ENCODE measurements around the gene GLRA2.
A peak's percentile ranks its signal among the peaks of the same experiment; 100 is the strongest.

Gene GLRA2

GRCh38 chrX:14529290-14529989 is at the start of gene GLRA2:
Gene GLRA2, plus strand, starts transcription at chrX:14529536. Its CDS starts 522 bp downstream, at chrX:14530058.
- DNase-seq: peak in 2 of 3 donors; percentile 24 to 30

DNA sequence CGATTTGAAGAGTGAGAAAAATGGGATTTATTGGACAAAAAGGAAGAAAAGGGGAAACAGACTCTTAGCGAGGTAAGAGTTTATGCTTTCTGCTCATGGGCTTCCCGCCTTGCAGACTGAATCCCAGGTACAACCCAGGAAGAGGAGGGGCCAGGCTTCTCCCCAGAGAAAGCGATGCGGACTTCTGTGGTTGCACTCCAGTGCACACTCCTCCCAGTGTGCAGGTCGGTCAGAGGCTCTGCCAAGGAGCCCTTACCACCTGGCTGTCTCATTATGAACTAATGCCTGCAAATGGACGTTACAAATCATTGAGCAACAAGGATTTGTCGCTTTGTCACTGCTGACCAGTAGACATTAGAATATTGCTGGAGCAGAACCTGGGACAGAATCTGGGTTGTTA is 39.9 kb upstream of the GLRA2 start:
- no peak for DNase-seq

GRCh38 chrX:14491689-14492088 is 37.6 kb upstream of the GLRA2 start:
- no peak for DNase-seq

DNA sequence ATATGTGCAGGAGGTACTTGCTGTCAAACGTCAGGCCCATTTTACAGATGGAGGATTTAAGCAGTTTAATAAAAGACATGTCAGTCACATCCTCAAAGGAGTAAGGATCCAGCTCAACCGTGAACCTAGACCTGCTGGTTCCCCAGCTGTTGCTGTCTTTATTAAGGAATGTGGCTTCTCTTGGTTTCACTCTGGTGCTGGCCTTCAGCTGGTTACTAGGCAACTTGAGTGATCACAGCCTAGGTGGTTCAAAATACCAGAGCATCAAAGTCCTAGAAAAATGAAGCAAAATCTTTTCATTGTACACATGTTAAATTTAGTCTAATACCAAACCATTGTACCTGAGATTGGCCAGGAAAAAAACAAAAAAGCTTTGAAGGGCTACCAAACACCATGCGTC is 32.7 kb upstream of the GLRA2 start:
- DNase-seq: no peak

- peak; percentile 19 to 50 (median 46) for DNase-seq
Observed at GRCh38 chrX:14497184-14497666, 32.1 kb upstream of the GLRA2 start.

DNA sequence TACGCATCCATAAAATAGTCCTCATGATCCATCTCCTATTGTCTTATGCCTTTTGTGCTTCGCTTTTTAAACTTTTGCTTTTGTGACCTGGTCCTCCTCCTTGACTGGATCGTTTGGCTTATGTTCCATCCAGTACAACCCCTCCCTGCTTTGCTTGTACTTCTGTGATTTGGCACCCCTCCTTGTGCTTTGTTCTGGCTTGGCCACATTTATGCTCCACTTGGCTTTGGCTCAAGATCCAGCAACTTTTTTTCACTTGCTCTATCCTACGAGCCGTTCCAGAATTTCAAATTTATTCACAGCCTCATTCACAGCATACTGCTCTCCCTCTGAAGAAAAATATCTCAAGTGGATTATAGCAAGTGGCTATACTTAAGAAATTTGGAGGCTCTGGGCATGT is 28.0 kb upstream of the GLRA2 start:
- no peak for DNase-seq

DNA sequence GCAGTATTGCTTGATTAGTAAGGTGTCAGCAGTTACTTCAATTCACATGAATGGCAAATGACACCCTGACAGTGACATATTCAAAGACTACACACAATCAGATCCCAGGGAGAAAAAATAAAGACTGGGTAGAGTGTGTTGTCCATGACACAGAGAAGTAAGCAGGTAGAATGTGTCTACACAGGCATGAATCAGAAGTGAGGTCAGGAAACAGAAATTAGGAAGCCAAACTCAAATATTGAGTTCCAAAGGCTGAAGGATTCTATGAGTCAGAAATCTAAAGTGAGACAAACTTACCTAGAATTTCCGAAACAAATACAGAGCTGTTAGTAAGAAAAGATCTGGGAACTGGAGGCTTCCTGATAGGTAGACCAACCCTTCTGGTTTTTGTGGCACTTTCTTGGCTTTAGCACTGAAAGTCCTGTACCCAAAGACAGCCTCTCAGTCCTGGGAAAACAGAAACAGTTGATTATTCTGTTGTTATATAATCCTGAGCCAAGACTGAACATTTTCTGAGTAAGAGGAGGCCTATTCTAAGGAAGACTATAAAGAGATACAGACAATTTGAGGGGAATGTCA is 24.3 kb upstream of the GLRA2 start:
- peak in 1 of 3 donors; percentile 7 for DNase-seq

- no peak for DNase-seq
Observed at GRCh38 chrX:14505648-14506047, 23.7 kb upstream of the GLRA2 start.

DNA sequence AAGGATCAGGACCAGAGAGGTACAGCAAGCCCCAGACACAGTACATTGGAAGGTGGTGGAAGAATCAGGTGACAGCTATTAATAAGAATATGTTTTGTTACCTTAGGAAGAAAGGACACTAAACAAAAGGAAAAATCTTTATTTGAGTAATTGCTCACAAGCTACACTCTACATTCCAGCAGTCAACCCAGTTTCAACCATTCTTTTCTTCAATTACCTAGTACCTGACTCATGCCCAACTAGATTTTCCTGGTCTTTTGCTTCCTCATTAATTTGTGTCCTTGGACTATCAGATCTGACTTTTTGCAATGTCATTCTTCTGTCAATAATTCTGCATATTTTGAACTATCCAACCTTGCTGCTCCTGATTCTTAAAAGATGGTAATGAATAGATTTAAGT is 22.5 kb upstream of the GLRA2 start:
- no peak for DNase-seq

DNA sequence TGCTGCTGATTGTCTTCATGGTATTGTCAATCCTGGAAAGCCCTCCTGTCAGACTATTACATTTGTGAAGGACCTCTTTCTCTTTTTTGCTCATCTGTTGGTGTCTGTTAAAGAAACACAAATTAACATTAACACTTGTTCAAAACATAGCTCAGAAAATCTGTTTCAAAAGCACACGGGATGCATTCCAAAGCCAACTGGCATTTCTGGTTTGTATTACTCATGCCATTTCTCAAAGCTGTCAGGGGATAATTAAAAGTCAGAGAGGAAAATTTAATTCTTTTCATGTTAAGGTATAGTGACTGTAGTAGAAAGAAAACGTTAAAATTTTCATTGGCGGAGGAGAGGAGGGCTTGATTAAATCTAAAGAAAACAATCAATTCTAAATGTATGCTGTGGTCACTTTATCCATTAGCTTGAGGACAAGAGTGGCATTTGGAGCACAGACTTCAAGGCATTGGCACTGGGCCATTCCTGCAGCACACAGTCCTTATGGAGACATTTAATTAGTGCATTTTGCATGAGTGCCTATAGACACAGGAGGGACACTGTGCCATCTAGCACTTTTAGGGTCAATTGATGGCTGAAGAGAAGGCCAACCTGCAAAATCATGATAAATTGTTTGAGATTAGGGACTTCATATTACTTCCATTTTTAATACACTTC is 21.2 kb upstream of the GLRA2 start:
- DNase-seq: no peak

DNA sequence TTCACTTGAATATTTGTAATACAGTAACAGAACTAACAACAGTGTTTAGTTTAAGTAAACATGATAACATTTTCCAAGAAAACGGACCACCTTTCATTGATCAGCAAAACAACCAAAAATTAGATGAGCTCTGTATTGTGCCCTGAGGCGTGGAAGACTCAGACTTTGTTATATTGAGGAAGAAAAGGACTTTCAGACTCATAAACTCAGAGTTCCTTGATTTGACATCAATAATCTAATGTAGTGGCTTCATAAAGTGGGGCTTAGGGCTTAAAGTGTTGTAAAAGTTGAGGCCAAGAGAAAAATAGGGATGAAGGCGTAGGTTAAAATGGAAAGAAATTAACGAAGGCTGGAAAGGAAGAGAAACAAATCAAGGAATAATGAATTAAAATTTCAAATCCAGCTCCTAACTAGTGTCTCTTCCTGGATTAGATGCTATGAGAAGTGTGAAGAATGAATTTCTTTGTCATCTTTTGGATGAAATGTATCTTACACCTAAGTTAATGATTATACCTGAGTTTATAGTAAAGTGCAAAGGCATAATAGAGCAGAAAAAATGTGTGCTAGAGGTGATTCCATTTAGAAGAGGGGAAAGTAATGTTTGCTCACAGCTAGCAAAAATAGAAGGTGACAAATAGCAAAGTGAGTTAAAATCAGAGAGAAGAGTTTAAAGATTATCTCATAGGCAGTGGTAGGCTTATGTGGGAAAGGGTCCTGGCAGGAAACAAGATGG is 19.8 kb upstream of the GLRA2 start:
- DNase-seq: no peak

GRCh38 chrX:14528629-14529289 is 577 bp upstream of the GLRA2 start:
- peak; percentile 49 to 67 (median 57) for DNase-seq

GRCh38 chrX:14533867-14534266 is 4.5 kb downstream of the GLRA2 start:
- DNase-seq: no peak

DNA sequence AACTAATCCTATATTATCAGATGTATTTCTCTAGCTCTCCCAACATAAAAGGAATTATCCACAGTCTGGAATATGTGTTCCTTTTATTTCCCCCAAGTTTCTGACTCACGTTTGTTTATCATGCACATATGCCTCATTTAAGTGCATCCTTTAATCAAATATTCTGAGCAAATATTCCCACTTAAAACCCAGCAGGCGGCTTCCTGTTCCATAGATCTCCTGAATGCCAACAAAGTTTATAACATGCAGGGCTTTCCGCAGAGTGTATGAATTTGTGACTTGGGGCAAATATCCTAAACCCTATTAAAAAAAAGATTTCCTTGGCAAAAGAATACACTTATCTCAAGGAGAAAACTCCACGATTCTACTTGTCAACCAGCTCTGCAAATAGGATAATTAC is 16.9 kb downstream of the GLRA2 start:
- no peak for DNase-seq

- no peak for DNase-seq
Observed at GRCh38 chrX:14554131-14554715, 24.9 kb downstream of the GLRA2 start.

GRCh38 chrX:14564058-14564457 is 34.7 kb downstream of the GLRA2 start:
- DNase-seq: no peak

DNA sequence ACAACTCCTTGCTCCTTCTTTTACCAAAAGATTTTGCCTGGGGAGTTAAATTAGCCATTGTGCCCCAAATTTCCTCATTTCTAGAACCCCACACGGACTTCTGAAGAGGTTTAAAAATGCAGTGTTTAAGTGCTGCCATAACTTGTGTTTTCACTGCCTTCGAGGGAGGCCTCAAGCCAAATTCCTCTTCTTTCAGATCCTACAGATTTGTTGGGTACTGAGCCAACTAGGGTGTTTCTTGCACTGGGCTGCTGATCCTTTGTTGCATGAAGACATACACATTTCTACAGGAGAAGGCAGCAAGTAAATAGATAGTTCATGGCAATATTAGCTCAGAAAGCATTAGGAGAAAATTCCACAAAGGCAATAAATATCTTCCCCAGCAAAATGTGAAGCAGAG is 43.8 kb downstream of the GLRA2 start:
- DNase-seq: no peak

DNA sequence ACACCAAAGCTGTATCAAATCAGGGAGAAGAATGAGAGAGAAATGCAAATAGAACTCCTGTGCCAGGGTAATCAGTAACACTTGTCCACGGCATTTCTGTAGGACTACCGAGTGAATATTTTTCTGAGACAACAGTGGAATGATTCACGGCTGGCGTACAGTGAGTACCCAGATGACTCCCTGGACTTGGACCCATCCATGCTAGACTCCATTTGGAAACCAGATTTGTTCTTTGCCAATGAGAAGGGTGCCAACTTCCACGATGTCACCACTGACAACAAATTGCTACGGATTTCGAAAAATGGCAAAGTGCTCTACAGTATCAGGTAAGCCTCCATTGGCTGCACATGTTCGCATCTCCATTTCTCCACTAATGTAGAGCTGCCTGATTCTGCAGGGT is 51.7 kb downstream of the GLRA2 start:
- DNase-seq: no peak

GRCh38 chrX:14584548-14584947 is 55.2 kb downstream of the GLRA2 start:
- DNase-seq: no peak

DNA sequence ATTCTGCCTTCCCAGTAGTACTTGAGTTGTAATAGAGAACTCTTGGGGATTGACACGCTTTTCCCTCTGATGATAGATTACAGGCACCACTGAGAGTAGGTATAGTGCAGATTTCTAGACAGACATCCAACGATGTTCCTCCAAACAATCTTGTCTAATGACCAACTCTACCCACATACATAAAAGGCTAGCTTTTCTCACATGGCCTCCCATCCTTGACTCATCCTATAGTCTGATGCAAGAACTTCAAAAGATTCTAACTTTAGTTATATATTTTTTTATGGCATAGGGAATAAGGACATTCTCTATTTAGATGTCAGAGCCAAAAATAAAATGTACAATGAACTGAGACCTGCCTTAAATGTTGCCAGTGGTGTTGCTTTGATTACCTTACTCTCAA is 60.9 kb downstream of the GLRA2 start:
- DNase-seq: no peak

DNA sequence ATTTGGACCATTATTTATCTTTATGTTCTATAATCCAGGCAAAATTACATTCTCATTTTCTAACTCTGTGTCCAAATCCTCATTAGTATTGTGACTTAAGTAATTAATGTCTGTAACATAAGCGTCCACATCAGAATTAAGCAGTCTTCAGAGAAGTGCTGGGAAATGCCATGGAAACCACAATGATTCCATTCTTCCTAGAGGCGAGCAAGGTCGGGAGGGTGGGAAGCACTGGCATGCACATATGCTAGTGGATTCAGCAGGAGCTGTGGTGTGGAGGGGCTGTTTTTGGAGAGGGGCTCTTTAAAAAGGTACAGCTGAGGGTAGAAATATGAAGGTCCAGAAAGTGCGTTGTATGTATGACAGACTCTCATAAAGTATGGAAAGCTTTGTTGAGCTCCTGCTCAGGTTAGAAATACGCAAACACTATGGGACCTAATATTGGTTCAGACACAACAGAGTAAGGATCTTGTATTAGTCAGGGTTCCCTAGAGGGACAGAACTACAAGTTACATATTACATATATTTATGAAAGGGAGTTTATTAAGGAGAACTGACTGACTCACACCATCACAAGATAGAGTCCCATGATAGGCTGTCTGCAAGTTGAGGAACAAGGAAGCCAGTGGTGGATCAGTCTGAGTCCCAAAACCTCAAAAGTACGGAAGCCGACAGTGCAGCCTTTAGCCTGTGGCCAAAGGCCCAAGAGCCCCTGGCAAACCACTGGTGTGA is 61.5 kb downstream of the GLRA2 start:
- DNase-seq: no peak

DNA sequence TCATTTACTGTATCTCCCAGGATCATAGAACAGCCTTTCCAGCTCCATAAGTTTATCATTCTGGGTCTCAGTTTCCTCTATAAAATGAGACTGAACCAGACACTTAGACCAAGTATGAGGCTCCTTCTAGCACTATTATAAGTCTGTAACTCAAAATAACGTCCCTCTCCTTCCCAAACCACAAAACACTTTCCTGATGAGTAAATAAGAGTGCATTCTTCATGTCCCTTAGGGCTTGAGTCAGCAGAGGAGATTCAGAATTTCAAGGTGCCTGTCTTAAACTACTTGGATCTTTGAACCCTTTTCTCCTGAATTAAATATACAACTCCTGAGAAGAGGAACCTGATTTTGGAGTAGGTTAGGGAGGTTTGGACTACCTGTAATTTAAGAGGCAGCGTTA is 62.6 kb downstream of the GLRA2 start:
- DNase-seq: no peak
